Measurements from ENCODE around the gene FNDC3B. TPM values are rescaled to one million over a fixed set of nuclear protein-coding genes. Genes with fewer than 3 reads are reported as not detected.
A peak's percentile ranks its signal among the peaks of the same experiment; 100 is the strongest.

The FNDC3B gene
- total RNA-seq, 1 donor from 2014 or later, result 54.9 TPM

DNA sequence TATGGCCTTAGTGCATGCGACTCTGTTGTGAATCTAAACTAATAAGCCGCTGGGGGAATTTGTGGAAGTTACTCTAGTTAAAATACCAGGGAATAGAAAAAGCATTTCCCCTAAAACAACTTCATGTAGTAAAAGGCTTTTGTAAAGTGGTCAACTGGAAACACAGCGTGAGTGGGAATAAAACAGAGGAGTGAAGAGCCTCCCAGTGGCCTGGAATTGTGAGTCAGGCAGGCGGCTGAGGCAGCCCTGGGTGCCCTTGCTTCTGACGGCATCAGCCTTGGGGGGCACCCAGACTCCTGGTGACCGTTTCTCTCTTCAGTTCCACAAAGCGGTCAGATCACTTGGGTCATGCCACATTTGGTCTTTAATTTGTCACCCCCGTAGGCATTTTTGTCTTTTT lies 300.5 kb downstream of the FNDC3B start:
- H3K27me3 ChIP-seq, result no peaks in the 10 kb centered on the region
- intact Hi-C loops (cut with DNase I), result loop anchor here (2.0 to 10.0 kb wide), 3 partner anchors 303 to 688 kb away; partner anchors contain the start of gene PLD1
- H3K9me3 ChIP-seq, result no peaks in the 10 kb centered on the region
- peaks cover 38 to 57% of the 10 kb centered on the region in 2 donors for H3K36me3 ChIP-seq
- no peak overlapping the region for H3K27ac ChIP-seq
- no peaks in the 10 kb centered on the region for H3K4me1 ChIP-seq
- DNase-seq (ENCODE audit: low spot score in 2 of 2), result no peak
- TF ChIP-seq, protein P1, sequence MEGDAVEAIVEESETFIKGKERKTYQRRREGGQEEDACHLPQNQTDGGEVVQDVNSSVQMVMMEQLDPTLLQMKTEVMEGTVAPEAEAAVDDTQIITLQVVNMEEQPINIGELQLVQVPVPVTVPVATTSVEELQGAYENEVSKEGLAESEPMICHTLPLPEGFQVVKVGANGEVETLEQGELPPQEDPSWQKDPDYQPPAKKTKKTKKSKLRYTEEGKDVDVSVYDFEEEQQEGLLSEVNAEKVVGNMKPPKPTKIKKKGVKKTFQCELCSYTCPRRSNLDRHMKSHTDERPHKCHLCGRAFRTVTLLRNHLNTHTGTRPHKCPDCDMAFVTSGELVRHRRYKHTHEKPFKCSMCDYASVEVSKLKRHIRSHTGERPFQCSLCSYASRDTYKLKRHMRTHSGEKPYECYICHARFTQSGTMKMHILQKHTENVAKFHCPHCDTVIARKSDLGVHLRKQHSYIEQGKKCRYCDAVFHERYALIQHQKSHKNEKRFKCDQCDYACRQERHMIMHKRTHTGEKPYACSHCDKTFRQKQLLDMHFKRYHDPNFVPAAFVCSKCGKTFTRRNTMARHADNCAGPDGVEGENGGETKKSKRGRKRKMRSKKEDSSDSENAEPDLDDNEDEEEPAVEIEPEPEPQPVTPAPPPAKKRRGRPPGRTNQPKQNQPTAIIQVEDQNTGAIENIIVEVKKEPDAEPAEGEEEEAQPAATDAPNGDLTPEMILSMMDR (IDR thresholded peaks at IDR 0.05), result no peak
- no peak overlapping the region for H3K4me3 ChIP-seq

GRCh38 chr3:172340583-172340982 lies 301.2 kb downstream of the FNDC3B start:
- no peak for DNase-seq (ENCODE audit: low spot score in 2 of 2)
- Histone ChIP-seq H3K4me1 (no peaks in the 10 kb centered on the region), H3K36me3 (peaks cover 45 to 60% of the 10 kb centered on the region in 2 donors), H3K27ac (peak overlapping the region in 1 of 2 donors; percentile 50), H3K9me3 (no peaks in the 10 kb centered on the region), H3K4me3 (no peak overlapping the region), H3K27me3 (no peaks in the 10 kb centered on the region)
- intact Hi-C loops (cut with DNase I), result loop anchor here (2.0 to 10.0 kb wide), 3 partner anchors 304 to 688 kb away; partner anchors contain the start of gene PLD1
- TF ChIP-seq, protein P1 (IDR thresholded peaks at IDR 0.05), result no peak

DNA sequence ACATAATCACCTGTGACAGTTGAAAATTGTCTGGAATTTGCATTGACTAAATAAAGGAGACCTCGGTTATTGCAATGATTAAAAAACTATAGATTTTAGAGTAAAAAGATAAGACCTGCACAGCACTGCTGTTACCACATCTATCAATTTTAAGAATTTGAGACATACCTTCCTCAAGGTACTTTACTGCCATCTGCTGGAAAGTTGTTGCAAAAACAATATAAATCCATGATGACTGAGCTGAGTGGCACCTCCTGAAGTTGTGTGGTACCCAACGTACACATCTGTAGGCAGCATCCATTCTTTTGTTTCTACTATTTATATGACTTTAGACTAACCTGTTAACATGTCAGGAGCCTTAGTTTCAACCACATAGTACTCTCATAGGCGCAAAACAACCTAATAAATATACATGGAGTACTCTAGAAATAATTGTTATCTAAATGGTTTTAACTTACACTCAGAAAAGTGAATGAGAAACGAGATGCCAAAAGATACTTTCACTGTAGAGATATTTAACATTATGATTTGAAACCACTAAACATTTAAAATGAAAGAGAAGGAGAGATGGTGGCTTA lies 302.2 kb downstream of the FNDC3B start:
- Histone ChIP-seq H3K36me3 (peaks cover 45 to 69% of the 10 kb centered on the region in 2 donors), H3K27me3 (no peaks in the 10 kb centered on the region), H3K9me3 (no peaks in the 10 kb centered on the region), H3K27ac (no peak overlapping the region), H3K4me3 (no peak overlapping the region), H3K4me1 (no peaks in the 10 kb centered on the region)
- intact Hi-C loops (cut with DNase I), result loop anchor here (2.0 to 10.0 kb wide), 3 partner anchors 305 to 689 kb away; partner anchors contain the start of gene PLD1
- TF ChIP-seq, protein P1 (IDR thresholded peaks at IDR 0.05), result peak; percentile 62 to 77 (median 68)
- no peak for DNase-seq (ENCODE audit: low spot score in 2 of 2)

DNA sequence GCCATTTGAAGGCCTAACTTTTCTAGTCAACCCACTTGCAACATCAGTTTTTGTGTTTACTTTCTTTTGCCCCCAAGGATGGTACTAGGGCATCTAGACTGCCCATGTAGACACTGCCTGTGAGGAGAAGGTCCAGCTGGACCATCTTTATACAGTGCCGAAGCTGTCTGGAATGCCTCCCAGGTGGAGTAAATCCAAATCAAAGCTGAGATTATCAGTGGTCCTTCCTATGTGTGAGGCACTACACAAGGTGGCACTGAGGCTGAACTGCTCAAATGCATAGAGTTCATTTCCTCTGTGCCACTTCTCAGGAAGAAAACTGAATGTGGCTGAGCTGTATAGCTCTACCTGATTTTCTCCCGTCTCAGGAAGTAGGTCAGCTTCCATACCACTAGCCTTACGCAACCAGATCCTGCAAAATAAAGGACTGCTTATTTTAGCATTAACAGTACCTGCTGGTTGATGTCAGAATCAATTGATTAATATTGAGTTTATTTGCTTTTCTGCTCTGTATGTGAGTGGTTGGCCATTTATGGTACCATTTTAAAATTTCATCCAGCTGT lies 302.8 kb downstream of the FNDC3B start:
- Histone ChIP-seq H3K4me1 (no peaks in the 10 kb centered on the region), H3K36me3 (peaks cover 47 to 74% of the 10 kb centered on the region in 2 donors), H3K9me3 (no peaks in the 10 kb centered on the region), H3K4me3 (no peak overlapping the region), H3K27ac (no peak overlapping the region), H3K27me3 (no peaks in the 10 kb centered on the region)
- no peak for DNase-seq (ENCODE audit: low spot score in 2 of 2)
- intact Hi-C loops (cut with DNase I), result loop anchor here (5.0 to 10.0 kb wide), 2 partner anchors 527 to 690 kb away; partner anchors contain the start of gene PLD1
- TF ChIP-seq, protein P1 (IDR thresholded peaks at IDR 0.05), result no peak

- H3K27ac ChIP-seq, result no peak overlapping the region
- H3K4me1 ChIP-seq, result no peaks in the 10 kb centered on the region
- peaks cover 50 to 76% of the 10 kb centered on the region in 2 donors for H3K36me3 ChIP-seq
- intact Hi-C loops (cut with DNase I), result loop anchor here (5.0 to 10.0 kb wide), 2 partner anchors 528 to 691 kb away; partner anchors contain the start of gene PLD1
- no peaks in the 10 kb centered on the region for H3K27me3 ChIP-seq
- H3K4me3 ChIP-seq, result no peak overlapping the region
- no peak for DNase-seq (ENCODE audit: low spot score in 2 of 2)
- TF ChIP-seq, protein P1 (IDR thresholded peaks at IDR 0.05), result no peak
- no peaks in the 10 kb centered on the region for H3K9me3 ChIP-seq
Observed at GRCh38 chr3:172343117-172343516, 303.7 kb downstream of the FNDC3B start.

Data from ascending aorta (tissue), 2 donors.